ENCODE data around the gene NR3C2.

Gene NR3C2

GRCh38 chr4:148312956-148313490 lies 129.2 kb downstream of the NR3C2 start:
- DNase-seq (ENCODE audit: low read depth in 2 of 2, low spot score in 1 of 2): no peak

GRCh38 chr4:148311526-148311925 lies 130.7 kb downstream of the NR3C2 start:
- DNase-seq (ENCODE audit: low read depth in 2 of 2, low spot score in 1 of 2): no peak

GRCh38 chr4:148310756-148311155 lies 131.5 kb downstream of the NR3C2 start:
- DNase-seq (ENCODE audit: low read depth in 2 of 2, low spot score in 1 of 2): no peak

- DNase-seq (ENCODE audit: low read depth in 2 of 2, low spot score in 1 of 2): no peak
Observed at GRCh38 chr4:148305751-148306150, 136.5 kb downstream of the NR3C2 start.

GRCh38 chr4:148302416-148302815 lies 139.8 kb downstream of the NR3C2 start:
- no peak for DNase-seq (ENCODE audit: low read depth in 2 of 2, low spot score in 1 of 2)

GRCh38 chr4:148300877-148301276 lies 141.3 kb downstream of the NR3C2 start:
- DNase-seq (ENCODE audit: low read depth in 2 of 2, low spot score in 1 of 2): no peak

- DNase-seq (ENCODE audit: low read depth in 2 of 2, low spot score in 1 of 2): no peak
Observed at GRCh38 chr4:148299337-148299736, 142.9 kb downstream of the NR3C2 start.

- no peak for DNase-seq (ENCODE audit: low read depth in 2 of 2, low spot score in 1 of 2)
Observed at GRCh38 chr4:148296498-148296897, 145.7 kb downstream of the NR3C2 start.

GRCh38 chr4:148295642-148296041 lies 146.6 kb downstream of the NR3C2 start:
- DNase-seq (ENCODE audit: low read depth in 2 of 2, low spot score in 1 of 2): no peak

GRCh38 chr4:148293571-148293970 lies 148.6 kb downstream of the NR3C2 start:
- DNase-seq (ENCODE audit: low read depth in 2 of 2, low spot score in 1 of 2): no peak

GRCh38 chr4:148292686-148293085 lies 149.5 kb downstream of the NR3C2 start:
- DNase-seq (ENCODE audit: low read depth in 2 of 2, low spot score in 1 of 2): no peak

- DNase-seq (ENCODE audit: low read depth in 2 of 2, low spot score in 1 of 2): no peak
Observed at GRCh38 chr4:148289740-148290139, 152.5 kb downstream of the NR3C2 start.

GRCh38 chr4:148288448-148288847 lies 153.8 kb downstream of the NR3C2 start:
- DNase-seq (ENCODE audit: low read depth in 2 of 2, low spot score in 1 of 2): no peak

GRCh38 chr4:148287111-148287510 lies 155.1 kb downstream of the NR3C2 start:
- no peak for DNase-seq (ENCODE audit: low read depth in 2 of 2, low spot score in 1 of 2)

- DNase-seq (ENCODE audit: low read depth in 2 of 2, low spot score in 1 of 2): no peak
Observed at GRCh38 chr4:148286012-148286411, 156.2 kb downstream of the NR3C2 start.

GRCh38 chr4:148283665-148284064 lies 158.5 kb downstream of the NR3C2 start:
- no peak for DNase-seq (ENCODE audit: low read depth in 2 of 2, low spot score in 1 of 2)

GRCh38 chr4:148278310-148278709 lies 163.9 kb downstream of the NR3C2 start:
- DNase-seq (ENCODE audit: low read depth in 2 of 2, low spot score in 1 of 2): no peak

- no peak for DNase-seq (ENCODE audit: low read depth in 2 of 2, low spot score in 1 of 2)
Observed at GRCh38 chr4:148275266-148275665, 166.9 kb downstream of the NR3C2 start.

GRCh38 chr4:148273501-148273986 lies 168.7 kb downstream of the NR3C2 start:
- DNase-seq (ENCODE audit: low read depth in 2 of 2, low spot score in 1 of 2): no peak

GRCh38 chr4:148271166-148271565 lies 171.0 kb downstream of the NR3C2 start:
- no peak for DNase-seq (ENCODE audit: low read depth in 2 of 2, low spot score in 1 of 2)

GRCh38 chr4:148270630-148271029 lies 171.6 kb downstream of the NR3C2 start:
- no peak for DNase-seq (ENCODE audit: low read depth in 2 of 2, low spot score in 1 of 2)

GRCh38 chr4:148268835-148269234 lies 173.4 kb downstream of the NR3C2 start:
- DNase-seq (ENCODE audit: low read depth in 2 of 2, low spot score in 1 of 2): no peak

- no peak for DNase-seq (ENCODE audit: low read depth in 2 of 2, low spot score in 1 of 2)
Observed at GRCh38 chr4:148266921-148267320, 175.3 kb downstream of the NR3C2 start.

- no peak for DNase-seq (ENCODE audit: low read depth in 2 of 2, low spot score in 1 of 2)
Observed at GRCh38 chr4:148266240-148266639, 176.0 kb downstream of the NR3C2 start.
